HG02981 (cell line): ENCODE data around the gene AK1.

Source experiments
- ATAC-seq: cut with Tn5 transposase; IDR thresholded peaks from one replicate; pipeline ENCODE4 v1.9.1; 2021; ENCODE audit warnings: mild to moderate bottlenecking, moderate library complexity; ENCODE audit not compliant: unreplicated experiment

The AK1 gene

GRCh38 chr9:127869310-127870152 is 7.9 kb downstream of the AK1 start:
- peak; percentile 65 for ATAC-seq

- ATAC-seq, result no peak
Measured at GRCh38 chr9:127868278-127868902, 9.1 kb downstream of the AK1 start.

- ATAC-seq, result no peak
Measured at GRCh38 chr9:127867356-127868277, 9.9 kb downstream of the AK1 start.

GRCh38 chr9:127866535-127866934 is 10.9 kb downstream of the AK1 start:
- no peak for ATAC-seq

GRCh38 chr9:127865645-127866464 is 11.6 kb downstream of the AK1 start:
- ATAC-seq, result no peak

GRCh38 chr9:127863191-127863621 is 14.3 kb downstream of the AK1 start:
- ATAC-seq, result no peak

- no peak for ATAC-seq
Measured at GRCh38 chr9:127862075-127863011, 15.1 kb downstream of the AK1 start.

GRCh38 chr9:127860779-127861178 is 16.7 kb downstream of the AK1 start:
- ATAC-seq, result no peak

GRCh38 chr9:127860260-127860659 is 17.2 kb downstream of the AK1 start:
- ATAC-seq, result no peak

- no peak for ATAC-seq
Measured at GRCh38 chr9:127858041-127858512, 19.4 kb downstream of the AK1 start.

GRCh38 chr9:127857278-127857677 is 20.2 kb downstream of the AK1 start:
- no peak for ATAC-seq

- no peak for ATAC-seq
Measured at GRCh38 chr9:127856729-127857116, 20.8 kb downstream of the AK1 start.

- no peak for ATAC-seq
Measured at GRCh38 chr9:127856094-127856728, 21.3 kb downstream of the AK1 start.

GRCh38 chr9:127855522-127855921 is 22.0 kb downstream of the AK1 start:
- ATAC-seq, result no peak

GRCh38 chr9:127854960-127855359 is 22.5 kb downstream of the AK1 start:
- no peak for ATAC-seq

- no peak for ATAC-seq
Measured at GRCh38 chr9:127854184-127854806, 23.2 kb downstream of the AK1 start, which contains the start of gene ENG. Gene ENG, minus strand, starts transcription at chr9:127854658. Its CDS starts 303 bp downstream, at chr9:127854355.

- ATAC-seq, result no peak
Measured at GRCh38 chr9:127853312-127854183, 23.9 kb downstream of the AK1 start.
